ENCODE measurements around the gene STAG1. TPM values are rescaled to one million over a fixed set of nuclear protein-coding genes. Genes with fewer than 3 reads are reported as not detected.

STAG1 gene
- total and polyA plus RNA-seq, 8 donors: 7.5 to 105 (median 37.9) TPM

GRCh38 chr3:136642711-136643110, 109.5 kb downstream of the STAG1 start:
- no peak overlapping the region for H3K4me3 ChIP-seq
- no peak overlapping the region for H3K27ac ChIP-seq
- no peaks in the 10 kb centered on the region for H3K27me3 ChIP-seq
- TF ChIP-seq CTCF (IDR thresholded peaks at IDR 0.05) (no peak), EP300 (IDR thresholded peaks at IDR 0.05) (no peak), POLR2AphosphoS5 (IDR thresholded peaks at IDR 0.05) (no peak), POLR2A (IDR thresholded peaks at IDR 0.05) (no peak)
- peaks cover 0 to 19% (median 9%) of the 10 kb centered on the region in 4 donors for H3K4me1 ChIP-seq
- 90 to 100% (median 97%) methylated on average over 1 of the region's 1 CpG for WGBS, 5 donors
- no peak for DNase-seq
- no peaks in the 10 kb centered on the region for H3K36me3 ChIP-seq
- intact Hi-C loops (cut with DNase I; ENCODE audit: low total_unique reads): no loop called here
- H3K9me3 ChIP-seq: no peaks in the 10 kb centered on the region

GRCh38 chr3:136639069-136639468, 113.1 kb downstream of the STAG1 start:
- no peak for DNase-seq
- Histone ChIP-seq H3K4me1 (peaks cover 0 to 25% (median 12%) of the 10 kb centered on the region in 4 donors), H3K9me3 (no peaks in the 10 kb centered on the region), H3K36me3 (no peaks in the 10 kb centered on the region), H3K4me3 (no peak overlapping the region), H3K27ac (no peak overlapping the region), H3K27me3 (no peaks in the 10 kb centered on the region)
- TF ChIP-seq POLR2AphosphoS5 (IDR thresholded peaks at IDR 0.05): no peak
- TF ChIP-seq POLR2A (IDR thresholded peaks at IDR 0.05): no peak
- no peak for TF ChIP-seq EP300 (IDR thresholded peaks at IDR 0.05)
- TF ChIP-seq CTCF (IDR thresholded peaks at IDR 0.05): no peak
- intact Hi-C loops (cut with DNase I; ENCODE audit: low total_unique reads): no loop called here
- WGBS, 5 donors: 92 to 97% (median 96%) methylated on average over 1 of the region's 1 CpG

GRCh38 chr3:136637176-136637575, 115.0 kb downstream of the STAG1 start:
- TF ChIP-seq EP300 (IDR thresholded peaks at IDR 0.05) (no peak), CTCF (IDR thresholded peaks at IDR 0.05) (no peak), POLR2A (IDR thresholded peaks at IDR 0.05) (no peak)
- Histone ChIP-seq H3K27me3 (no peaks in the 10 kb centered on the region), H3K27ac (no peak overlapping the region), H3K36me3 (no peaks in the 10 kb centered on the region), H3K4me1 (peaks cover 7 to 34% (median 20%) of the 10 kb centered on the region in 4 donors), H3K9me3 (no peaks in the 10 kb centered on the region), H3K4me3 (no peak overlapping the region)
- 57 to 86% (median 71%) methylated on average over 2 of the region's 2 CpGs for WGBS, 5 donors
- no peak for DNase-seq
- intact Hi-C loops (cut with DNase I; ENCODE audit: low total_unique reads): no loop called here

GRCh38 chr3:136634821-136635220, 117.4 kb downstream of the STAG1 start:
- H3K27me3 ChIP-seq: no peaks in the 10 kb centered on the region
- no peak for TF ChIP-seq POLR2AphosphoS5 (IDR thresholded peaks at IDR 0.05)
- TF ChIP-seq CTCF (IDR thresholded peaks at IDR 0.05): no peak
- TF ChIP-seq EP300 (IDR thresholded peaks at IDR 0.05): no peak
- no peak for TF ChIP-seq POLR2A (IDR thresholded peaks at IDR 0.05)
- H3K4me1 ChIP-seq: peaks cover 7 to 51% (median 30%) of the 10 kb centered on the region in 4 donors
- intact Hi-C loops (cut with DNase I; ENCODE audit: low total_unique reads): no loop called here
- WGBS, 5 donors: 79 to 88% (median 86%) methylated on average over 4 of the region's 4 CpGs
- H3K9me3 ChIP-seq: no peaks in the 10 kb centered on the region
- no peak overlapping the region for H3K4me3 ChIP-seq
- H3K27ac ChIP-seq: no peak overlapping the region
- peaks cover 0 to 2% (median 0%) of the 10 kb centered on the region in 4 donors for H3K36me3 ChIP-seq
- DNase-seq: no peak

All from stomach (tissue), 9 donors.